Suppressor macrophage (primary cell): ENCODE data around the gene CD101.
A peak's percentile ranks its signal among the peaks of the same experiment; 100 is the strongest.

ENCODE experiments used
- DNase-seq, 4 experiments: peaks; one replicate each; pipeline ENCODE4 v3.0.0-alpha.2; 2020 to 2022

Gene CD101

DNA sequence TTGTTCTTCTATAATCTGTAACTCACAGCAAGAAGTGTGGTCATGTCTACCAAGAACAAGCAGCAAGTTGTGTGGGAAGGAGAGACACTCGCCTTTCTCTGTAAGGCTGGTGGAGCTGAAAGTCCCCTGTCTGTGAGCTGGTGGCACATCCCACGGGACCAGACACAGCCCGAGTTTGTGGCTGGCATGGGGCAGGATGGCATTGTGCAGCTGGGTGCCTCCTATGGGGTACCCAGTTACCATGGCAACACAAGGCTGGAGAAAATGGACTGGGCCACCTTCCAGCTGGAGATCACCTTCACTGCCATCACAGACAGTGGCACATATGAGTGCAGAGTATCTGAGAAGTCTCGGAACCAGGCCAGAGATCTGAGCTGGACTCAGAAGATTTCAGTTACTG, 15.5 kb downstream of the CD101 start:
- DNase-seq, result no peak

GRCh38 chr1:117017648-117018047, 16.1 kb downstream of the CD101 start:
- DNase-seq, result peak in 3 of 4 experiments; percentile 45 to 59 (median 53)

- DNase-seq, result no peak
These were observed 19.1 kb downstream of the CD101 start for GRCh38 chr1:117020526-117021156.

DNA sequence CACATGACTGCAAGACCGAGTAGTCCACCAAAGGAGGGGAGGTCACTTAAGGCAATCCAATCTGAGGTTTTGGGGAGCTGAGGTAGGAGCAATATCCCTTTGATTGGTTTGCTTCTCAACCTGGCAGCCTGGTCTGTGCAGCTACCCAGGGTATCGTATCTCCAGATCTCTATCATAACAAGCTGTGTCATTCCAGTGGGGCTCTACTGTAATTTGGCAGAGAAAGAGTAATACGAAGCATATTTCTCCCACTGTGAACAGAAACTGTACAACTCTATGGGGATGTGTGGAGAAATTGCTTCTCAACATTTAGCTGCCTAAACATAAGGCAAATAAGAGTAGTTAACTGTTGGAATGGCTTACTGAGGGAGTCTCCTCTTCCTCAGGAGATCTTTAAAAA, 20.6 kb downstream of the CD101 start:
- DNase-seq, result no peak

DNA sequence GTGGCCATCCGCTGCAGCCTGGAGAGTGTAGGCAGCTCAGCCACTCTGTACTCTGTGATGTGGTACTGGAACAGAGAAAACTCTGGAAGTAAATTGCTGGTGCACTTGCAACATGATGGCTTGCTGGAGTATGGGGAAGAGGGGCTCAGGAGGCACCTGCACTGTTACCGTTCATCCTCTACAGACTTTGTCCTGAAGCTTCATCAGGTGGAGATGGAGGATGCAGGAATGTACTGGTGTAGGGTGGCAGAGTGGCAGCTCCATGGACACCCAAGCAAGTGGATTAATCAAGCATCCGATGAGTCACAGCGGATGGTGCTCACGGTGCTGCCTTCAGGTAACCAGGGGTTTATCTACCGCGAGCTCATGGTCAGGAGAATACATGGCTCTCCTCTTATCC, 24.0 kb downstream of the CD101 start:
- DNase-seq, result no peak

GRCh38 chr1:117026361-117026760, 24.8 kb downstream of the CD101 start:
- no peak for DNase-seq

GRCh38 chr1:117029685-117030084, 28.1 kb downstream of the CD101 start:
- no peak for DNase-seq

DNA sequence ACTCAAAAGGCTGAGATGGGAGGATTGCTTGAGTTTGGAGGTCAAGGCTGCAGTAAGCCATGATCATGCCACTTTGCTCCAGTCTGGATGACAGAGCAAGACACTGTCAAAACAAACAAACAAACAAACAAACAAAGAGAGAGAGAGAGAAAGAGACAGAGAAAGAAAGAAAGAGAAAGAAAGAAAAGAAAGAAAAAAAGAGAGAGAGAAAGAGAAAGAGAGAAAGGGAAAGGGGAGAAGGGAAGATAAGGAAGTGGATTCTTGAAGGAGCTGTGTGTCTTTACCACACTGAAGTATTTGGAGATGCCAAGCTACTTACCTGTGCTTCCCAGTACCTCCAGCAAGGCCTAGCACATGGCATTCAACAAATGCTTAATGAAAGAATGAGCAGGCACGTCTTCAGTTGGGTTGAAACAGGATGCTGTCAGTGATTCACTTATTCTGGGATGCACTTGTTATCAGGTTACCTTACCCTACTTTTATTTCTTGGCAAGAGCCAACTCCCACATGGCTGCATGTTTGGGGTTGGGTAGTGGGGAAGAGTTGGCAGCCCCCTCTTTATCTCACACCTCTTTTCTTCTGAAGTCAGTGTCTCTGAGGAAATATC, 28.8 kb downstream of the CD101 start:
- no peak for DNase-seq

DNA sequence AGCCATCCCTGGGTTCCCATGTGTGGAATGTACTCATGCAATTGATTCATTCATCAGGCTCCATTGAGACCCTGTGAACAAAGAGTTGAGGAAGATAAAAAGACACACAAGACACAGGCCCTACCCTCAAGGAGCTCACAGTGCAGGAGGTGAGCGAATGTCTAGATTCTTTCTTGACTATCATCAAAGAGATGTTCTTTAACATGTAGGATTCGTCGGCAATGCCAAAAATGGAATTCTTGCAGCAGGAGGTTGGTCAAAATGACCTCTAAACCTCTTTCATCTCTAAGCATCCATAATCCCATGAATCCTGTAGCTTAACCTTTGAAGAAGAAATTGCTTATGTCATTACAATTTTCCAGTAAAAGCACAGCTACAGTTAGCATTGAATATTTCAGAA, 30.7 kb downstream of the CD101 start:
- DNase-seq, result no peak

GRCh38 chr1:117032681-117033539, 31.4 kb downstream of the CD101 start:
- DNase-seq, result no peak

- no peak for DNase-seq
These were observed 32.2 kb downstream of the CD101 start for GRCh38 chr1:117033772-117034171.

DNA sequence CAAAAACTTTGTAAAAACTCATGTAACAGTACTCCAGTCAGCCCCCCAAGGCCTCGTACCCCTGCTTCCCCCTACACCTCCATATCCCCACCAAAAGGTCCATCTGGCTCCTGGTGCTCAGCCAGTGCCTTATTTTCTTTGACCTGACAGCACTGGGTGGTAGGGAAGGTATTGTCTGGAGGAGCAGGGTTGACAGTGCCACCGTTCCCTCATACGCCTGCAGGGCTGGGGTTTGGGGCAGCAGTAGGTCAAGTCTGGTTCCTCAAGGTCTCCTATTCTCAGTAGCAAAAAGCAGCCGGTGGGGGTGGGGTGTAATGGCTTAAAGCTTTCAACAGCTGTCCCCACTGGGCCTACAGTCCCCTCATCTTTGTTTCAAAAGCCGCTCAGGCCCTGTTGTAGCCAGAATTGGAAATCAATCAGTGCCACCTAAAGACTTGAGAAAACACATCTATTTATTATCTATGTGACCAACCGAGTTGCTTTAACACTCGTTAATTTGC, 33.3 kb downstream of the CD101 start:
- DNase-seq, result no peak

DNA sequence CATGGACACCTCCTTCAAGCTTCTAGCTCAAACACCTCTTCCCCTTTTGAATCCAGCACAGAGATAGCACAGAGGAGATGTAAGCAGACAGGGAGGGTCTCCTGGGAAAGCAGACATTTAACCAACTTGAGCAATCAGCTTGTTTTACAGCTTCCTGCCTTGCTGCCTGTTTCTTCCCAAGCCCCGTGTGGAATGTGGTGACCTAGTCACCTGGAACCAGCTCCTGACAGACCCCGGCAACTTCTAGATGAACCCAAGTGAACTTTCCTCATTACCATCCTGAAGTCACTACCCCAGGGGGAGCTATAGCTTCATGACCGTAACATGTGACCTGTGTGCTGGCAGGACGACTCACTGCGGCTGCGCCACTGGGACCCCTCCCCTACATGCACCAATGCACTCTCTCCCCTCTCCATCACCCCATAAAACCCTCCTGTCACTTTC, 34.5 kb downstream of the CD101 start:
- DNase-seq, result no peak

DNA sequence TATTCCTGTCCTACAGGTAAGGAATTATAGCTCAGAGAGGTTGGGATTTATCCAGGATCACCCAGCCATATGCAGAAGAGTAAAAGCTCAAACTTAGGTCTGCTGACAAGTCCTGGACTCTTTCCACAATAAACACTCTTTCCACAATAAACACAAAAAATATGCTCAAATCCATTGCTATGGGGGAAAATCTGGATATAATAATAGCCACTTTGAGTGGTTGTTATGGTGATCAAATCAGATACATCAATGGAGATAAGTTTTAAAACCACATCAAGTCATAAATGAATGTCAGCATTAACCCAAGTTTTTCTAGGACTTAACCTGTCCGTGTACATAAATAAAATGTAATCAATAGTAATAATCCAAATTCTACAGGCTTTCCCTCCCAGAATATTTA, 36.2 kb downstream of the CD101 start:
- DNase-seq, result no peak

DNA sequence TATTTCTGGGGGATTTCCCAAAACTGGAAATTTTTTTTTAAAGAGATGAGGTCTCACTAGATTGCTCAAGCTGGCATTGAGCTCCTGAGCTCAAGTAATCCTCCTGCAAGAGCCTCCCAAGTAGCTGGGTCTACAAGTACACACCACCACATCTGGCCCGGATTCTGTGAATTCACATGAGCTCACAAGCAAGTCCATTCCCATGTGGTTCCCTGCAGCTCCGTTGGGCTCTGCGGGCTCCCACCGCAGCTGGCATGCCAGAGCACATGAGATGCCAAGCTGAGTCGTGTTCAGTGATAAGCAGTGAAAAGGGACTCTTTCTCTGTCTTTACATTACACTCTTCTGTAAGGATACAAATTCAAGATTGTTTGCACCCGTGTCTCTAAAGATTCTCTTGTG, 36.7 kb downstream of the CD101 start:
- no peak for DNase-seq

GRCh38 chr1:117044217-117044616, 42.7 kb downstream of the CD101 start:
- no peak for DNase-seq

- DNase-seq, result peak; percentile 12 to 47 (median 42)
These were observed 44.1 kb downstream of the CD101 start for GRCh38 chr1:117045644-117046043.

- no peak for DNase-seq
These were observed 45.2 kb downstream of the CD101 start for GRCh38 chr1:117046781-117047180.

DNA sequence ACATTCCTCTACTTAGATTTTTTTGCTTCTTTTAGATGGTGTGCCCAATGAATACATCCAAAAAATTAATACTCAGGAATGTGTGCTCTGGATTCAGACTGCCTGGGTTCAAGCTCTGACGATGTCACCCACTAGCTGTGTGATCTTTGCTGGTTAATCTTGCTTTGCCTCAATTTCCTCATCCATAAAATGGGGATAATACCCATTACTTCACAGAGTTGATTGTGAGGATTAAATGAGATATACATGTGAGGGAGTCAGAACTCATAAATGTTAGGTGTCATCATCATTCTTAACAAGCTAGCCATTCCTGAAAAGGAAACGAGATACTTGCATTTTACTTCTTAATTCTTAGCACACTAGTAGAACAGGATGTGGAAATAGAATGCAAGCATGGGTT, 45.7 kb downstream of the CD101 start:
- DNase-seq, result no peak

DNA sequence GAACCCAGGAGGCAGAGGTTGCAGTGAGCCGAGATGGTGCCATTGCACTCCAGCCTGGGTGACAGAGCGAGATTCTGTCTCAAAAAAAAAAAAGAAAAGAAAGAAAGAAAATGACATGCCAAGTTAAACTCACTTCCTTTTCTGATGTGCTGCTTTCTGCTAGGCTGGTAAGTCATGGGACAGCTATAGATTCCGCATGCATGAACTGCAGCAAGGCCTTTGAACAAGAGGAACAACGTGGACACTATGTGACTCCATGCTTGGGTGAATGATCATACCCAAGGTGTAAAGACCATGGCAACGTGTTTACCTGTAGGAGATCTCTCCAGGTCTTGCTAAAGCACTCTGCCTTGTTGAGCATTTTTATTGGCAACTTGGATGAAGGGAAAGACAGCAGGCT, 48.3 kb downstream of the CD101 start:
- DNase-seq, result peak; percentile 68 to 88 (median 77)

DNA sequence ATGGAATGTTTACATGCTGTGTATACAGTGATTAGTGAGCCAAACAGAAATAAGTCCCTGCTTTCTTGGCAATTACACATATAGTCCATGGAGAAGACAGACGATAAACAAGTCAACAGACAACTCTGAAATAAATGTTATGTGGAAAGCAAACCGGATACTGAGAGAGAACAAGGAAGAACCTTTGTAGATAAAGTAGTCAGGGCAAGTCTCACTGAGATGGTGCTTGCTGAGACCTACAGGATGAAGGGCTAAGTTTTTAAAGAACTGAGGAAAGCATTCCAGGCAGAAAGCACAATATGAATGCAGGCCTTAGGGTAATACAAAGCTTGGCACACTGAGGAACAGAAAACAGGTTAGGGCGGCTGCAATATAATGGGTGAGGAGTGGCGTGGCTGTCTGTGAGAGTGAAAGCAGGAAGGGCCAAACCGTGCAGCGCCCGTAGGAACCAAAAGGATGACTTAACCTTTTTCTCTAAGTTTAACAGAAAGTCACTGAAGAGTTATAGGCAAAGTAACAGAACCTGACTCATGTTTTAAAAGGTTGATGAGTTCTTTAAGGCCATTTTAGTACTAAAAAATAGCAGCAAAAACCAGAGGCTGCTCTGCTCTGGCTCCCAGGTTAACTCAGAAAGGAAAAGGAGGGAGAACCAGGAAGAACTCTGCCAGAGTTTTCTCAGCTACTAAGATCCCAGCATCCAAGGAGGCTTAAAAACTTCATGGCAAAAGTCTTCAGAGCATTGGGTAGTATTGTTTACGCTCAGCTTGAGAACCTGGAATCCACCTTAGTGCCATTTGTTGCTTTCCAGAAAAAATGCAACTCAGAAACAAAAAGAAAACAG, 49.9 kb downstream of the CD101 start:
- DNase-seq, result peak in 3 of 4 experiments; percentile 32 to 67 (median 58)

DNA sequence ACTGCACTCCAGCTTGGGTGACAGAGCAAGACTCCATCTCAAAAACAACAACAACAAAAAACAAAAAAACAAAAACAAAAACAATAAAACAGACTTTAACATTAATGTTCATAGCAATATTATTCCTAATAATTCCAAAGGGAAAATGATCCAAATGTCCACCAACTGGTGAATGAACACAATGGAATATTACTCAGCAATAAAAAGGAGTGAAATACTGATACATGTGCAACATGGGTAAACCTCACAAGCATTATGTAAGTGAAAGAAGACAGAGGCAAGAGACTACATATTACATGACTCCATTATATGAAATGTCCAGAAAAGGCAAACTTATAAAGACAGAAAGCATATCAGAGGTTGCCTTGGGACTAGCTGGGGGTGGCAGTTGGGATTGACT, 52.5 kb downstream of the CD101 start:
- DNase-seq, result no peak

DNA sequence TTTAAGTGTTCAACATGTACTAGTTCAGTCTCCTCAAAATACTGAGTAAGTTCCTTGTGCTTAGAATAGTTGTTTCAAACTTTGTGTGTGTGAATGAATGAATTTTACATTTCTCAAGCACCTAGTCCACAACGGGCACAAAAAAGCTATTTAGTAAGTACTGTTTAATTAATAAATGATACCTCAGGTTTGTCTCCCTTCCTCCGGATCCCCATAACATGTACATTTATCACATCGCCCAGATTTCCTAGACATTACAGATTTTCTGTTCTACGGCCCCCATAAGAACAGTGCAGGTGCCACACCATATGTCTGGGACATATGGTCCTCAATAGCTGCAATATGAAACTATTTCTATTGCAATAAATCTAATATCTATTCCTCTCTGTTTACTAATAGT, 57.2 kb downstream of the CD101 start:
- DNase-seq, result no peak
